Thoracic aorta (tissue), 2 donors: ENCODE measurements around the gene ALK. TPM values are rescaled to one million over a fixed set of nuclear protein-coding genes. Genes with fewer than 3 reads are reported as not detected.

Experiments
- ATAC-seq: fragments of 150-250 bp; one replicate; pipeline ENCODE4 v1.8.0; 2017; ENCODE audit warnings: low read depth; ENCODE audit not compliant: insufficient number of reproducible peaks, low FRiP score
- DNase-seq: peaks from one replicate; pipeline ENCODE4 v3.0.0-alpha.2; 2020; ENCODE audit warnings: low spot score
- H3K27ac ChIP-seq, 2 donors: fragments of 200-600 bp; sonication (generic); 1 replicate in 1 of 2; 2 replicates in 1 of 2; pipeline ENCODE4 v1.5.1; 2016; ENCODE audit warnings: mild to moderate bottlenecking in 2 of 2, moderate library complexity in 2 of 2
- H3K27me3 ChIP-seq: fragments of 200-600 bp; sonication (generic); replicated peaks from 2 replicates; pipeline ENCODE4 v1.6.0; 2016; ENCODE audit warnings: mild to moderate bottlenecking; ENCODE audit not compliant: insufficient read depth
- H3K36me3 ChIP-seq: fragments of 200-600 bp; sonication (generic); one replicate; pipeline ENCODE4 v1.5.1; 2016
- H3K4me1 ChIP-seq, 2 donors: fragments of 200-600 bp; sonication (generic); 1 replicate in 1 of 2; 2 replicates in 1 of 2; pipeline versions ENCODE4 v1.5.1 to v1.6.0; 2016; ENCODE audit warnings: low read depth in 2 of 2, mild to moderate bottlenecking in 1 of 2; ENCODE audit not compliant: control insufficient read depth in 1 of 2
- H3K4me3 ChIP-seq: fragments of 200-600 bp; sonication (generic); 2 replicates; pipeline ENCODE4 v1.5.1; 2016; ENCODE audit warnings: mild to moderate bottlenecking
- H3K9me3 ChIP-seq: fragments of 200-600 bp; sonication (generic); 2 replicates; pipeline ENCODE4 v1.5.1; 2016
- CTCF ChIP-seq: fragments of 200-600 bp; sonication (generic); IDR thresholded peaks from one replicate; pipeline ENCODE4 v1.5.1; 2019; ENCODE audit warnings: antibody characterized with exemption
- total RNA-seq, 2 donors: library from RNA; depleted of rRNA; stranded (reverse); fragments of >200 nt; gene quantifications; one replicate each; pipeline versions ENCODE4 v1.1.0 to v1.2.3, GENCODE V29; 2016

ALK gene
- total RNA-seq, 2 donors from 2014 or later = 2.0 TPM; not detected in 1

GRCh38 chr2:29296585-29296984 lies 624.8 kb downstream of the ALK start:
- H3K4me3 ChIP-seq = no peak overlapping the region
- no peaks in the 10 kb centered on the region for H3K4me1 ChIP-seq
- no peak overlapping the region for H3K27ac ChIP-seq
- DNase-seq (no peak), ATAC-seq (no peak)
- H3K27me3 ChIP-seq = no peaks in the 10 kb centered on the region
- no peaks in the 10 kb centered on the region for H3K9me3 ChIP-seq
- no peak for TF ChIP-seq CTCF
- H3K36me3 ChIP-seq = no peaks in the 10 kb centered on the region

GRCh38 chr2:29295845-29296244 lies 625.5 kb downstream of the ALK start:
- Histone ChIP-seq H3K4me3 (no peak overlapping the region), H3K27ac (no peak overlapping the region), H3K27me3 (no peaks in the 10 kb centered on the region), H3K4me1 (no peaks in the 10 kb centered on the region), H3K36me3 (no peaks in the 10 kb centered on the region), H3K9me3 (no peaks in the 10 kb centered on the region)
- no peak for TF ChIP-seq CTCF
- ATAC-seq (no peak), DNase-seq (no peak)

- ATAC-seq (no peak), DNase-seq (no peak)
- H3K36me3 ChIP-seq = no peaks in the 10 kb centered on the region
- no peaks in the 10 kb centered on the region for H3K4me1 ChIP-seq
- H3K4me3 ChIP-seq = no peak overlapping the region
- H3K27ac ChIP-seq = no peak overlapping the region
- no peaks in the 10 kb centered on the region for H3K27me3 ChIP-seq
- TF ChIP-seq CTCF = no peak
- H3K9me3 ChIP-seq = no peaks in the 10 kb centered on the region
Measured at GRCh38 chr2:29293830-29294438, 627.5 kb downstream of the ALK start.

GRCh38 chr2:29290293-29291047 lies 630.9 kb downstream of the ALK start:
- DNase-seq (no peak), ATAC-seq (no peak)
- Histone ChIP-seq H3K27me3 (no peaks in the 10 kb centered on the region), H3K36me3 (no peaks in the 10 kb centered on the region), H3K4me3 (no peak overlapping the region), H3K4me1 (no peaks in the 10 kb centered on the region), H3K9me3 (no peaks in the 10 kb centered on the region), H3K27ac (no peak overlapping the region)
- TF ChIP-seq CTCF = no peak

GRCh38 chr2:29284671-29285070 lies 636.7 kb downstream of the ALK start:
- ATAC-seq = no peak
- H3K9me3 ChIP-seq = no peaks in the 10 kb centered on the region
- H3K27me3 ChIP-seq = no peaks in the 10 kb centered on the region
- H3K27ac ChIP-seq = no peak overlapping the region
- no peak for TF ChIP-seq CTCF
- H3K4me1 ChIP-seq = peaks cover 0 to 6% of the 10 kb centered on the region in 2 donors
- DNase-seq = no peak
- no peak overlapping the region for H3K4me3 ChIP-seq
- H3K36me3 ChIP-seq = no peaks in the 10 kb centered on the region
